DOHH2 (cell line): ENCODE measurements around the gene COL25A1.

Experiments
- H3F3A ChIP-seq: fragments of 200-600 bp; sonication (generic), shearing (Covaris generic); 2 replicates; pipeline ENCODE4 v1.6.0; 2016; ENCODE audit warnings: antibody characterized with exemption, mild to moderate bottlenecking; ENCODE audit not compliant: control insufficient read depth, insufficient read depth
- H3K27ac ChIP-seq: fragments of 200-600 bp; sonication (generic); 2 replicates; pipeline ENCODE4 v1.5.1; 2014; ENCODE audit warnings: low read depth, mild to moderate bottlenecking, low read length, moderate library complexity
- H3K27me3 ChIP-seq: fragments of 200-600 bp; sonication (generic); 2 replicates; pipeline ENCODE4 v1.6.1; 2014; ENCODE audit warnings: mild to moderate bottlenecking, low read length, mixed read lengths; ENCODE audit not compliant: control insufficient read depth
- H3K36me3 ChIP-seq: fragments of 200-600 bp; sonication (generic); 2 replicates; pipeline ENCODE4 v1.6.1; 2014; ENCODE audit warnings: mild to moderate bottlenecking, low read length, moderate library complexity, mixed read lengths; ENCODE audit not compliant: control insufficient read depth
- H3K4me1 ChIP-seq: fragments of 200-600 bp; sonication (generic); 2 replicates; pipeline ENCODE4 v1.6.1; 2014; ENCODE audit warnings: mild to moderate bottlenecking, low read length, mixed read lengths; ENCODE audit not compliant: control insufficient read depth
- H3K4me2 ChIP-seq: fragments of 200-600 bp; sonication (generic); 2 replicates; pipeline ENCODE4 v1.6.0; 2014; ENCODE audit warnings: mild to moderate bottlenecking, low read length, moderate library complexity
- H3K4me3 ChIP-seq: fragments of 200-600 bp; sonication (generic); 2 replicates; pipeline ENCODE4 v1.5.1; 2014; ENCODE audit warnings: mild to moderate bottlenecking, low read length, mixed read lengths
- H3K79me2 ChIP-seq: fragments of 200-600 bp; sonication (generic); 2 replicates; pipeline ENCODE4 v1.6.1; 2014; ENCODE audit warnings: mild to moderate bottlenecking, low read length, mixed read lengths; ENCODE audit not compliant: control insufficient read depth
- H3K9me2 ChIP-seq: fragments of 200-600 bp; sonication (generic); replicated peaks from 2 replicates; pipeline ENCODE4 v1.6.1; 2014; ENCODE audit warnings: mild to moderate bottlenecking, low read length, mixed read lengths; ENCODE audit not compliant: control insufficient read depth
- H3K9me3 ChIP-seq: fragments of 200-600 bp; sonication (generic); 2 replicates; pipeline ENCODE4 v1.6.1; 2014; ENCODE audit warnings: antibody characterized with exemption, low read length, mixed read lengths; ENCODE audit not compliant: control insufficient read depth, insufficient read depth
- H4K20me1 ChIP-seq: fragments of 200-600 bp; sonication (generic); 2 replicates; pipeline ENCODE4 v1.6.0; 2014; ENCODE audit warnings: low read depth, mild to moderate bottlenecking, antibody characterized with exemption, low read length, moderate library complexity; ENCODE audit not compliant: control insufficient read depth, insufficient read depth
- EZH2phosphoT487 ChIP-seq: fragments of 200-600 bp; sonication (generic); IDR thresholded peaks from 2 replicates; pipeline ENCODE4 v1.6.1; 2017; ENCODE audit warnings: borderline replicate concordance, mild to moderate bottlenecking, antibody characterized with exemption, low read length, moderate library complexity, mixed read lengths
- TF ChIP-seq, protein P1 (sequence below): fragments of 200-600 bp; sonication (generic); IDR thresholded peaks from one replicate; pipeline ENCODE4 v1.5.1; 2014; ENCODE audit warnings: antibody characterized with exemption, mild to moderate bottlenecking, low read depth, low read length; ENCODE audit not compliant: poor library complexity, severe bottlenecking

The COL25A1 gene

DNA sequence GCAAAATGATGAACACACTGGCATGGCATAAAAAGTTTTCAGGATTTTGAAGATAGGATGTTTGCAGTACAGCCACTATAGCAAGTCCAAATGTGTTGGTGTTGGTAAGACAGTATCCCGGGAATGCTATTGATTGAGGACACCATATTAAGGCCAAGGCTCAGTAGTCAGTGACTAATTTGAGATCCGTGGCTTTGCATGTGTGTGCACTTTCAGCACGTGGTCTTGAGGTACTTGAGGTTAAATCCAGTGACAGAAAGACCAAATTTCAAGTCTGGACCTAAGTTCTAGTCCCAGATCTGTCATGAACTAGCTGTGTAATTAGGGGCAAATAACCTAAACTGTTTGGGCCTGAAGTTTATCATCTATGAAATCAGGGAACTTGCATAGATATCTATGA lies 463.1 kb downstream of the COL25A1 start:
- Histone ChIP-seq H3K36me3 (no peaks in the 10 kb centered on the region), H3K9me2 (no peaks in the 10 kb centered on the region), H3K9me3 (no peaks in the 10 kb centered on the region), H3K27me3 (peaks cover 3% of the 10 kb centered on the region; the same call in 1 of the 2 replicates), H3K4me3 (no peak overlapping the region), H3K4me1 (no peaks in the 10 kb centered on the region), H3K79me2 (no peaks in the 10 kb centered on the region), H4K20me1 (no peaks in the 10 kb centered on the region), H3F3A (no peaks in the 10 kb centered on the region), H3K27ac (no peak overlapping the region), H3K4me2 (no peak overlapping the region)
- no peak for TF ChIP-seq EZH2phosphoT487
- TF ChIP-seq, protein P1, sequence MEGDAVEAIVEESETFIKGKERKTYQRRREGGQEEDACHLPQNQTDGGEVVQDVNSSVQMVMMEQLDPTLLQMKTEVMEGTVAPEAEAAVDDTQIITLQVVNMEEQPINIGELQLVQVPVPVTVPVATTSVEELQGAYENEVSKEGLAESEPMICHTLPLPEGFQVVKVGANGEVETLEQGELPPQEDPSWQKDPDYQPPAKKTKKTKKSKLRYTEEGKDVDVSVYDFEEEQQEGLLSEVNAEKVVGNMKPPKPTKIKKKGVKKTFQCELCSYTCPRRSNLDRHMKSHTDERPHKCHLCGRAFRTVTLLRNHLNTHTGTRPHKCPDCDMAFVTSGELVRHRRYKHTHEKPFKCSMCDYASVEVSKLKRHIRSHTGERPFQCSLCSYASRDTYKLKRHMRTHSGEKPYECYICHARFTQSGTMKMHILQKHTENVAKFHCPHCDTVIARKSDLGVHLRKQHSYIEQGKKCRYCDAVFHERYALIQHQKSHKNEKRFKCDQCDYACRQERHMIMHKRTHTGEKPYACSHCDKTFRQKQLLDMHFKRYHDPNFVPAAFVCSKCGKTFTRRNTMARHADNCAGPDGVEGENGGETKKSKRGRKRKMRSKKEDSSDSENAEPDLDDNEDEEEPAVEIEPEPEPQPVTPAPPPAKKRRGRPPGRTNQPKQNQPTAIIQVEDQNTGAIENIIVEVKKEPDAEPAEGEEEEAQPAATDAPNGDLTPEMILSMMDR: no peak

DNA sequence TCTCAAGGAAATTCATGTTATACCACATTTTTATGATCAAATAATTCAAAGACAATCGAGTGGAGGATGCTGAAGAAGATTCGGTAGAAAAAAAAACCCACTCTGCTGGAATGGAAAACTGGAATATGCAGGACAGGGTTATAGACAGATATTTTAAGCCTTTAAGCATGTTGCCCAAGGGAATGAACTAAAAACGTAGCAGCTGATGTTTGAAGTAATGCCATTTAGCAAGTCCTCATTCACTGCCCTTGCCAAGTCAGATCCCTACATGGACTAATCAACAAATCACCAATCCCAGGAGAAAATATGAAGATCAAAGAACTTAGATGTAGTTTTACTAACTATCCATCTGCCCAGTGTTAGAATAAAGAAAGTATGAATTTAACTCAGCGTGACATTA lies 464.0 kb downstream of the COL25A1 start:
- Histone ChIP-seq H4K20me1 (no peaks in the 10 kb centered on the region), H3F3A (no peaks in the 10 kb centered on the region), H3K4me1 (no peaks in the 10 kb centered on the region), H3K79me2 (no peaks in the 10 kb centered on the region), H3K4me3 (no peak overlapping the region), H3K4me2 (no peak overlapping the region), H3K9me3 (no peaks in the 10 kb centered on the region), H3K9me2 (no peaks in the 10 kb centered on the region), H3K36me3 (no peaks in the 10 kb centered on the region), H3K27me3 (peaks cover 3% of the 10 kb centered on the region; the same call in 1 of the 2 replicates), H3K27ac (no peak overlapping the region)
- TF ChIP-seq EZH2phosphoT487: no peak
- TF ChIP-seq, protein P1: no peak

DNA sequence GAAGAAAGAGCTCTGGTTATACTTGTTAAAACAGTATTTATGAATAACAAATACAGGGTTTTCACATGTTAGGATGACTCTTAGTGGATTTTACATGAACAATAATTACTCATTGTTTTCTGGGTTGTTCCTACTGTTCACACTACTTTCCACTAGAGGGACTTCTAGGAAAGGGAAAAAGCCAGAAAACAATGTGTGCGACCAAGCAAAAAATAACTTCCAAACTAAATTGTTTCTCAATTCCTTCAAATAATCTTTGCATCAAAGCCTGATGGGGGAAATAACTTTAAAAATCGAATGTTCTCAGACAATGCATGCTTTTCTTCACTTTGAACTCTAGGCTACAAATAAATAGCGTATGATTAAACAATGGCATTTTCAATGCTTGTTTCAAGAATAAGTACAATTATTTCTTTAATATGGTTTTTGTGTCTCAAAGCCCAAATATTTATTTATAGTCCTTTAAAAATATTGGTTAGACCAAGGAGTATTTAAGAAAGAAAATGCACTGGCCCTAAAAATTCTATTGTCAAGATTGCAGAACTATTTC lies 467.5 kb downstream of the COL25A1 start:
- Histone ChIP-seq H3K4me2 (no peak overlapping the region), H3K9me3 (no peaks in the 10 kb centered on the region), H3K9me2 (no peaks in the 10 kb centered on the region), H4K20me1 (no peaks in the 10 kb centered on the region), H3K79me2 (no peaks in the 10 kb centered on the region), H3K27ac (no peak overlapping the region), H3K36me3 (no peaks in the 10 kb centered on the region), H3K27me3 (peaks cover 8% of the 10 kb centered on the region), H3F3A (no peaks in the 10 kb centered on the region), H3K4me3 (no peak overlapping the region), H3K4me1 (no peaks in the 10 kb centered on the region)
- TF ChIP-seq, protein P1: peak; percentile 64
- TF ChIP-seq EZH2phosphoT487: no peak
